HG03558 (cell line): ENCODE results near the gene SOCS4.
A peak's percentile ranks its signal among the peaks of the same experiment; 100 is the strongest.

ENCODE experiments used
- ATAC-seq: cut with Tn5 transposase; IDR thresholded peaks from one replicate; pipeline ENCODE4 v1.9.1; 2021; ENCODE audit warnings: moderate number of reproducible peaks; ENCODE audit not compliant: unreplicated experiment; ENCODE audit errors: extremely low read depth

SOCS4 gene

DNA sequence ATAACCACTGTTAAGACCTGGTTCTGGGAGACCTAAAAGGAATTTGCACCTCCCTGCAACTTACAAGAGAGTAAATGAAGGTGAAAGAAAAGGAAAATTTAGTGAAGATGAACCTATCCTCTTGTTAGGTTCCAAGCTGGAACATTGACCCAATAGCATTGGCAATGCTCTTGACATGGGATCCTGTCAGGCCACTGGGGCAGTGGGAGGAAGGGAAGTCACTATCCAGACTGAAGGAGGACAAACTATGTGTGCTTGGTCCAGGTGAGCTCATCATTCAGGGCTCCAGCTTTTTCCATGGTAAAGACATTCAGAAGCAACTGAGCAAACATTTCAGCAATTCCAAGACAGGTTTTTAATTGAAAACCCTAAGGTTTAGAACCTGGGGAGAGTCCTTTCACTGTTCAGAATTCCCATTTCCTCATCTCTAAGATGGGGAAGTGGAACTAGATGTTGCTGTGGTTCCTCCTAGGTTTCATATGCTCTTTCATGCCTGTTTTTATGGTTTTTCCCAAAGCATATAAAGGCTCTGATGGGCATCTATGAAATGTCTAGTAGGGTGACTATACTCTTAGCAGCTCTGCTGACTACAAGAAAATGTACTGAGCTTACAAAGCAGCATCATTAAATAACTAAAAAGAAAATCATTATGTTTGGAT is 57.5 kb downstream of the SOCS4 start:
- ATAC-seq = no peak

DNA sequence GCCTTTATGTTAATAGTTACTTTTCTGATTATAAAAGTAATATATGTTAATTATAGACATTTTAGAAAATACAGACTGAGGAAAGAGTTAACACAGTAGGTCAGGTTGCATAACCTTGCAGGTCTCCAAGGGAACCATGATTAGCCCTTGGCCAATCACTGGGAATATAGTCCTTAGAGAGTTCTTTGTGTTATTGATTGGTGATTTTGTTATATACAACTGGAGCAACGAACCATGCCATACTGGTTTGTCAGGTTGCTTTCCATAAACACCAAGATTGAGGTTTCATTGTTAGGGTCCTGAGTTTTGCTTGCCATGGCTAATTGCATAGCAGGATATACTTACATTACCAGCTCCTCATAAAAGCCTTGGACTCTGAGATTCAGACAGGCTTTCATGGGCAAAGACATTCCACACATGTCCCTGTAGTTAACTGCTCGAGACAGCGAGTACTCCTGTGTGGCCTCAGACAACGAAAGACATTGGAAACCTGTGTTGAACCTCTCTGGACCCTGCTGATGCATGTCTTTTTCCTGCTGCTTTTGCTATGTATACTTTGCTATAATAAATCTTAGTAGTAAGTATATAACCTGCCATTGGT is 58.1 kb downstream of the SOCS4 start:
- ATAC-seq = no peak

DNA sequence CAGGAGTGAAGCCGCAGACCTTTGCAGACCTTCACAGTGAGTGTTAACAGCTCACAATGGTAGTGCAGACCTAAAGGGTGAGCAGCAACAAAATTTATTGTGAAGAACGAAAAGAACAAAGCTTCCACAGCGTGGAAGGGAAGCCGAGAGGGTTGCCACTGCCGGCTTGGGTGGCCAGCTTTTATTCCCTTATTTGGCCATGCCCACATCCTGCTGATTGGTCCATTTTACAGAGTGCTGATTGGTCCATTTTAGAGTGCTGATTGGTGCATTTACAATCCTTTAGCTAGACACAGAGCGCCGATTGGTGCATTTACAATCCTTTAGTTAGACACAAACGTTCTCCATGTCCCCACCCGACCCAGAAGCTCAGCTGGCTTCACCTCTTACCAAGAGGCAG is 59.9 kb downstream of the SOCS4 start:
- ATAC-seq = no peak

DNA sequence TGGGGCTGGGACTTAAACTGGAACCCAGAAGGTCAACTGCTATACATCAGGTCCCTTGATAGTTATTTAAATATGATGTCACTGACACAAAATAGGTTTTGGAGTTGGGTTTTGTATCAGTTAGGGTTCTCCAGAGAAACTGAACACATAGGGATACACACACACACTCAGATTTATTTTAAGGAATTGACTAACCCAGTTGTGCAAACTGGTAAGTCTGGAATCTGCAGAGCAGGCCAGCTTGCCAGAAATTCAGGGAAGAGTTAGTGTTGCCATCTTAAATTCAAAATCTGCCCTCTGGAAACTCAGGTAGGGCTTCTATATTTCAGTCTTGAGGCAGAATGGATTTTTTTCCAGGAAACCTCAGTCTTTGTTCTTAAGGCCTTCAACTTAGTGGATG is 61.3 kb downstream of the SOCS4 start:
- no peak for ATAC-seq

DNA sequence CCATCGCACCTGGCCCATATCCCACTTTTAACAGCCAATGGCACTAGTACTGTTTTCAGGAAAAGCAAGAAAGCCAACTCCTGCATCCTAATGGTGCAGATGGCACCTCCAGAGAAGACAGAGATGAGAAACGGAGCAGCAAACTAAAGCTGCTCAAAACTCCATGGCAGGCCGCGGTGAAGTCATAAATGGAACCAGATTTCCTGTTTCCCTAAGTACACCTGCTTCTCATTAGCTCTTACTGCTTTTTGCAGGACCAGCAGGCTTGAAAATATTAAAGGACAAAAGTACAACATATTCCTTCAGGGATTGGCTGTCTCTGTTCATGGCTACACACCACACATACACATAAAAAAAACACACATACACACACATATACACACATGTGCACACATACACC is 65.3 kb downstream of the SOCS4 start:
- no peak for ATAC-seq

DNA sequence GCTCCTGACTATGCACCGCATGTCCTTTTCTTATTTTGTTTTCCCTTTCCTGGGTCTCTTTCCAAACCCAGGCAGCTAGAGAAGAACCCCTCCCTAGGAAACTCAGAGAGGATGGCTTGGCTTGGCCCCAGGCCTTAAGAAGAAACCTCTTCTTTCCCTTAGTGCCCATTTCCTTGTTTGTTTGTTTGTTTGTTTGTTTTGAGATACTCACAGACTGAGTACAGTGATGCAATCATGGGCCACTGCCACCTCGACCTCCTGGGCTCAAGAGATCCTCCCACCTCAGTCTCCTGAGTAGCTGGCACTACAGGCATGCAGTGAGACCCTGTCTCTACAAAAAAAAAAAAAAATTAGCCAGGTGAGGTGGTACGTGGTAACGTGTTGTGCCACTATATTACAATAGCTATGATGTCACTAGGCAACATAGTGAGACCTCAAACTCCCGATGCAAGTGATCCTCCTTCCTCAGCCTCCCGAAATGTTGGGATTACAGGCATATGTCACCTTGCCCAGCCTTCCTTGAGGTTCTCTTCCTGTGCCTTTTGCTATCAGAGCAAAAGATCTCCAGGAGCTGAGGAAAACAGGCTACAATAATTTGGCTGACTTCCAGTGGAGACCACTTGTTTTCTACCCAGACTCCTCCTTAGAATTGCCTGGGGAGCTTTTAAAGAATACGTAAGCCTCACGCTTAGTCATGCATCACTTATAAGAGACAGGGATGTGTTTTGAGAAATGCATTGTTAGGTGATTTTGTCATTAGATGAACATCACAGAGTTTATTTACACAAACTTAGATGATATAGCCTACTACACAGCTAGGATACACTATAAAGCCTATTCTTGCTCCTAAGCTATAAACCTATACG is 67.5 kb downstream of the SOCS4 start:
- ATAC-seq = no peak

DNA sequence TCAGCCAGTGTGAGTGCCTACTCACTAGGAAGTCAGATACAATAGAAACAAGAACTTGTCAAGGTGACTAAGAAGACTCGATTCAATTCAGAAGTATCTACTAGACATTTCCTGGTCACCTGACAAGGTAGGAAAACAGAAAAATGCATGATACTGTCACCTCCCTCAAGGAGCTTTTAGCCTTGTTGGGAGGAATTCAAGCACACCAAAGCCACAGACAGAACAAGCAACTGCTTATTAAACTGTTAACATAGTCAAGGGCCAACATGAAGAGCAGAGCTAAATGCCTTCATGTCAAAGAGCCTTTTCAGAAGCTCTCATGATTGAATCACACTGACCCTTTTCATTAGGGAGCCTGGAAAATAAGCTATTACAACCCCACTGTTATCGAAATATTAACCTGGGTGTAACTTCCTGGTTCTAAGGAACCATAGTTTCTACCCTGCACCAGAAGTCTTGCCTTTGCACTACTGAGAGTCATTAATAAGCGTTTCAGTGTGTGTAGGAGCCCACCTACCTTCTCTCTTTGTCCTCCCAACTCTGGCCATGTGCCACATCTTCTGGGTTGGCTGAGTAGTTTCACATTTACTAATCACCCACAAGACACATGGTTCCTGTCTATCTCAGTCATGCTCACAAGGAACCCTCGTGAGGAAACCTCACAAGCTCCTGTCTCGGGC is 71.0 kb downstream of the SOCS4 start:
- peak; percentile 47 for ATAC-seq

DNA sequence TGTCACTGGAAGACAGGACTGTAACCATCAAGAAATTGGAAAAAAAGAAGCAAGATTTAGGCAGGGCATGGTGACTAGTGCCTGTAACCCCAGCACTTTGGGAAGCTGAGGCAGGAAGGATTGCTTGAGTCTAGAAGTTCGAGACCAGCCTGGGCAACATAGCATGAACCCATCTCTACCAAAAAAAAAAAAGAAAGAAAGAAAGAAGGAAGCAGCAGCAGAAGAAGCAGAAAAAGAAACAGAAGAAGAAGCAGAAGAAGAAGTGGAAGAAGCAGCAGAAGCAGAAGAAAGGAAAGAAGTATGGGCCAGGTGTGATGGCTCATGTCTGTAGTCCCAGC is 71.5 kb downstream of the SOCS4 start:
- no peak for ATAC-seq
